WERI-Rb-1 (cell line): ENCODE measurements around the gene SH3D19.

Experiments
- DNase-seq: peaks from one replicate; pipeline ENCODE4 v3.0.0-alpha.2; 2020
- H3K27ac ChIP-seq: fragments of 250-450 bp; sonication (Bioruptor Pico); 2 replicates; pipeline ENCODE4 v1.5.1; 2020; ENCODE audit warnings: mild to moderate bottlenecking, moderate library complexity
- H3K27me3 ChIP-seq: fragments of 250-450 bp; sonication (Bioruptor Pico); 2 replicates; pipeline ENCODE4 v1.5.1; 2021; ENCODE audit warnings: mild to moderate bottlenecking, low read depth, moderate library complexity; ENCODE audit not compliant: insufficient read depth, severe bottlenecking
- H3K36me3 ChIP-seq: fragments of 250-450 bp; sonication (Bioruptor Pico); 2 replicates; pipeline ENCODE4 v1.5.1; 2020; ENCODE audit warnings: mild to moderate bottlenecking, moderate library complexity
- H3K4me3 ChIP-seq: 2 replicates; pipeline ENCODE4 v1.5.1; 2011; ENCODE audit warnings: low read depth, mild to moderate bottlenecking, control low read depth, low read length
- H3K9me3 ChIP-seq: fragments of 250-450 bp; sonication (Bioruptor Pico); 2 replicates; pipeline ENCODE4 v1.5.1; 2021; ENCODE audit warnings: mild to moderate bottlenecking, moderate library complexity; ENCODE audit not compliant: severe bottlenecking
- TF ChIP-seq, protein P1 (sequence below): IDR thresholded peaks from 2 replicates; pipeline ENCODE4 v1.5.1; 2011; ENCODE audit warnings: low read depth, mild to moderate bottlenecking, control low read depth, inconsistent platforms, low read length

SH3D19 gene

GRCh38 chr4:151099229-151099975, 226.0 kb downstream of the SH3D19 start, which contains the start of gene RPS3A:
RPS3A (plus strand) TSS chr4:151099628; CDS start chr4:151099653, 25 bp downstream.
- H3K27ac ChIP-seq = peak within 1 kb of the TSS; percentile 90
- DNase-seq = peak; percentile 98
- TF ChIP-seq, protein P1, sequence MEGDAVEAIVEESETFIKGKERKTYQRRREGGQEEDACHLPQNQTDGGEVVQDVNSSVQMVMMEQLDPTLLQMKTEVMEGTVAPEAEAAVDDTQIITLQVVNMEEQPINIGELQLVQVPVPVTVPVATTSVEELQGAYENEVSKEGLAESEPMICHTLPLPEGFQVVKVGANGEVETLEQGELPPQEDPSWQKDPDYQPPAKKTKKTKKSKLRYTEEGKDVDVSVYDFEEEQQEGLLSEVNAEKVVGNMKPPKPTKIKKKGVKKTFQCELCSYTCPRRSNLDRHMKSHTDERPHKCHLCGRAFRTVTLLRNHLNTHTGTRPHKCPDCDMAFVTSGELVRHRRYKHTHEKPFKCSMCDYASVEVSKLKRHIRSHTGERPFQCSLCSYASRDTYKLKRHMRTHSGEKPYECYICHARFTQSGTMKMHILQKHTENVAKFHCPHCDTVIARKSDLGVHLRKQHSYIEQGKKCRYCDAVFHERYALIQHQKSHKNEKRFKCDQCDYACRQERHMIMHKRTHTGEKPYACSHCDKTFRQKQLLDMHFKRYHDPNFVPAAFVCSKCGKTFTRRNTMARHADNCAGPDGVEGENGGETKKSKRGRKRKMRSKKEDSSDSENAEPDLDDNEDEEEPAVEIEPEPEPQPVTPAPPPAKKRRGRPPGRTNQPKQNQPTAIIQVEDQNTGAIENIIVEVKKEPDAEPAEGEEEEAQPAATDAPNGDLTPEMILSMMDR = peak; percentile 98
- no peaks in the 10 kb centered on the region for H3K9me3 ChIP-seq
- H3K27me3 ChIP-seq = no peaks in the 10 kb centered on the region
- peak within 1 kb of the TSS; percentile 73 for H3K4me3 ChIP-seq
- H3K36me3 ChIP-seq = peaks cover 47% of the 10 kb centered on the region

DNA sequence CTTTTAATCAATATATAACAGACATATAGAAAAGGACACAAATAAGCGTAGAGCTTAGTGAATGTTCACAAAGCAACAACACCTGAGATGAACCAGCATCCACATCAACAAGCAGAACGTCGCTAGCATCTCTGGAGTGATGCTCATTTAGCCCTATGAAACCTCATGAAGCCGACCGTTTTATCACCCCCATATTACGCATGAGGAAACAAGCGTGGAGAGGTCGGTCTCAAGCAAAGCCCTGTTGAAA, 226.5 kb downstream of the SH3D19 start:
- H3K4me3 ChIP-seq = peak overlapping the region; percentile 73
- H3K36me3 ChIP-seq = peaks cover 43% of the 10 kb centered on the region
- H3K27me3 ChIP-seq = no peaks in the 10 kb centered on the region
- DNase-seq = no peak
- TF ChIP-seq, protein P1 = no peak
- H3K27ac ChIP-seq = peak overlapping the region; percentile 15; the same call in 1 of the 2 replicates
- no peaks in the 10 kb centered on the region for H3K9me3 ChIP-seq

DNA sequence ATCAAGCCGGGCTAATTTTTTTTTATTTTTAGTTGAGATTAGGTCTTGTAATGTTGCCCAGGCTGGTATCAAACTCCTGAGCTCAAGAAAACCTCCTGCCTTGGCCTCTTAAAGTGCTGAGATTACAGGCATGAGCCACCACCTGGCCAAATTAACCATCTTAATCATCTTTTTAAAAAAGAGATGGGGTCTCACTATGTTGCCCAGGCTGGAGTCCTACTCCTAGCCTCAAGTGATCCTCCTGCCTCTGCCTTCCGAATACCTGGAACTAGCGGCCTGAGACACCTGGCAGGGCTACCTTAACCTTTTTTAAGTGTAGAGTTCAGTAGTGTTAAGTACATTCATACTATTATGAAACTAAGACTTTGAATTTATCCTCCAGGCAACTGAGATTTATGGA, 227.6 kb downstream of the SH3D19 start:
- Histone ChIP-seq H3K36me3 (peaks cover 32% of the 10 kb centered on the region), H3K27me3 (no peaks in the 10 kb centered on the region), H3K27ac (no peak overlapping the region), H3K9me3 (no peaks in the 10 kb centered on the region), H3K4me3 (no peak overlapping the region)
- TF ChIP-seq, protein P1 = no peak
- no peak for DNase-seq

DNA sequence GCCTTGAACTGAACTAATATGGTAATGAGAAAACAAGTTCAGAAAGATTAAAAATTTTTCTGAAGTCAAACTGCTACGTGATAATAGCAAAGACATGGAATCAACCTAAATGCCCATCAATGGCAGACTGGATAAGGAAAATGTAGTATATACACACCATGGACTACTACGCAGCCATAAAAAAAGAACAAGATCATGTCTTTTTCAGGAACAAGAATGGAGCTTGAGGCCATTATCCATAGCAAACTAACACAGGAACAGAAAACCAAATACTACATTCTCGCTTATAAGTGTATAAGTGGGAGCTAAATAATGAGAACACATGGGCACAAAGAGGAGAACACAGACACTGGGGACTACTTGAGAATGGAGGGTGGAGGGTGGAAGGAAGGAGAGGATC, 230.3 kb downstream of the SH3D19 start:
- no peaks in the 10 kb centered on the region for H3K27me3 ChIP-seq
- peaks cover 6% of the 10 kb centered on the region for H3K36me3 ChIP-seq
- no peak overlapping the region for H3K27ac ChIP-seq
- no peak for DNase-seq
- no peaks in the 10 kb centered on the region for H3K9me3 ChIP-seq
- no peak overlapping the region for H3K4me3 ChIP-seq
- TF ChIP-seq, protein P1 = no peak

DNA sequence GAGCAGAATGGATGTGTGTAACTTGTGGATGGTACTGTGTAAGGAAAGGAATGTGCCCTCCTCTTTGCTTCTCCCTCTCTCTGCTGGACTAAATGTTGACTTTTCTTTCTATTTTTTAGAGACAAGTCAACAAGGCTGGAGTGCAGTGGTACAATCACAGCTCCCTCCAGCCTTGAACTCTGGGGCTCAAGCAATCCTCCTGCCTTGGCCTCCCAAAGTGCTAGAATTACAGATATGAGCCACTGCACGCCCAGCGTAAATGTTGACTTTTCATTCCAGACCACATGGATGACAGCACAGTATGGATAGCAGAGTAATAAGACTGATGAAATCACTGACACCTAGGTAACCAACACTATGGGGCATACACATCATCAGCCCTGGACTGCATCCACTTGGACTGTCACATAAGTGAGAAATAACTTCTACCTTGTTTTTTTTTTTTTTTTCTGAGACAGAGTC, 231.1 kb downstream of the SH3D19 start:
- no peaks in the 10 kb centered on the region for H3K9me3 ChIP-seq

More for the DNA sequence above, 231.1 kb downstream of the SH3D19 start:
- Histone ChIP-seq H3K27ac (no peak overlapping the region), H3K27me3 (no peaks in the 10 kb centered on the region), H3K36me3 (no peaks in the 10 kb centered on the region), H3K4me3 (no peak overlapping the region)
- no peak for DNase-seq
- TF ChIP-seq, protein P1 = no peak
